Choroid plexus epithelial cell (primary cell): ENCODE results near the gene OLFM4.

Experiments used
- DNase-seq: peaks from one replicate; pipeline ENCODE4 v3.0.0-alpha.2; 2010; ENCODE audit warnings: low read depth
- H3K4me3 ChIP-seq: 2 replicates; pipeline ENCODE4 v1.5.1; 2011; ENCODE audit warnings: low read depth, mild to moderate bottlenecking, control low read depth, low read length, moderate library complexity
- CTCF ChIP-seq: conservative IDR thresholded peaks from 2 replicates; pipeline ENCODE4 v1.5.1; 2011; ENCODE audit warnings: low read depth, mild to moderate bottlenecking, control low read depth, inconsistent platforms, low read length, moderate library complexity

Gene OLFM4

GRCh38 chr13:52994051-52994450 lies 34.6 kb upstream of the OLFM4 start:
- no peak for TF ChIP-seq CTCF
- DNase-seq, result no peak
- H3K4me3 ChIP-seq, result no peak overlapping the region

- no peak overlapping the region for H3K4me3 ChIP-seq
- no peak for TF ChIP-seq CTCF
- no peak for DNase-seq
Observed at GRCh38 chr13:52994865-52995264, 33.7 kb upstream of the OLFM4 start.

- no peak for DNase-seq
- no peak for TF ChIP-seq CTCF
- no peak overlapping the region for H3K4me3 ChIP-seq
Observed at GRCh38 chr13:52995946-52996345, 32.7 kb upstream of the OLFM4 start.

- no peak overlapping the region for H3K4me3 ChIP-seq
- DNase-seq, result no peak
- no peak for TF ChIP-seq CTCF
Observed at GRCh38 chr13:52997951-52998876, 30.4 kb upstream of the OLFM4 start.

GRCh38 chr13:52999093-52999696 lies 29.4 kb upstream of the OLFM4 start:
- no peak for DNase-seq
- no peak for TF ChIP-seq CTCF
- H3K4me3 ChIP-seq, result no peak overlapping the region

GRCh38 chr13:53001444-53002225 lies 27.0 kb upstream of the OLFM4 start:
- no peak overlapping the region for H3K4me3 ChIP-seq
- DNase-seq, result no peak
- TF ChIP-seq CTCF, result no peak
